Measurements from ENCODE around the gene ELP1. TPM values are rescaled to one million over a fixed set of nuclear protein-coding genes. Genes with fewer than 3 reads are reported as not detected.
"Not testable (repeated sequence)": the region's sequence is repeated elsewhere in the genome, so short reads cannot be mapped to it uniquely, and the experiment has no call there.

The ELP1 gene
- total RNA-seq, 5 donors from 2014 or later (not counting 1 experiment from before 2014, with no cell fraction given) = 23.1 to 34.5 (median 25.0) TPM

DNA sequence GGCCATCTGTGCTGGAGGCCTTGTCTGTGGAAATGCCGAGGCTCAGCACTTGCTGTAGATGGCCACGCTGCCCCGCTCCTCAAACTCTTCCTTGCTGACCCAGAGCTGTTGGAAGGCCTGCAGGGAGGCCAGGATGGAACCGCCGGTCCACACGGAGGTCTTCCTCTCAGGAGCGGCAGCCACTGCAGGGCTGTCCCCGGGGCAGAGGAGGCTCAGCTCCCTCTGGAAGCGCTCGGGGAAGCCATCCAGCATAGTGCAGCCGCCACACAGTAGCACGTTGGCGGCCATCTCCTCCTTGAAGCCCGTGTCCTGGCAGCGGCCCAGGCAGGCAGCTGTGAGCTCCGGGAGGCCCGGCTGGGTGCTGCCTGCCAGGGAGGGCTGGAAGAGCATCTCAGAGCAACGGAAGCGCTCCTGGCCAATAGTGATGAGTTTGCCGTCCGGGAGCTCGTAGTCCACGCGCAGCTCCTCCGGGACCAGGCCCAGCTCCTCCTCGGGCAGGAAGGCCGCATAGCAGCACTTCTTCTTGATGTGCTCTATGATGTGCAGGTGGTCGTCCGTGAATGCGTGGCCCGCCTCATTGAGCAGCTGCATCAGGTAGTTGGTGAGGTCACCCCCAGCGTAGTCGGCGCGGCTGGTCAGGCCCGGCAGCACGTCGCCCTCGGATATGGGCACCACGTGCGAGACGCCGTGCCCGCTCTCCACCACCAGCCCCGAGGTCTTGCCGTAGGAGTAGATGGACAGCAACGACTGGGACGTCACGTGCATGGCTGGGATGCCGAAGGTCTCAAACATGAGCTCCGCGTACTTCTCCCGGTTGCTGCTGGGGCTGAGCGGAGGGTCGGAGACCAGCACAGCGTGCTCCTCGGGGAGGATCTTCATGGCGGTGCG is 79.0 kb downstream of the ELP1 start:
- no peaks in the 10 kb centered on the region for H3K4me1 ChIP-seq (ENCODE audit: control insufficient read depth in 1 of 2, extremely low read depth in 1 of 2, insufficient read depth in 2 of 2, low read length in 2 of 2)
- peaks cover 0 to 5% (median 0%) of the 10 kb centered on the region in 3 donors for H3K9me3 Mint-ChIP-seq
- CTCF ChIA-PET = interaction anchor here in 1 of 2 donors (0.6 kb wide), 1 partner anchor 28 kb away, joined by 5 read pairs; no protein-coding TSS in a partner anchor
- no peak overlapping the region for H3K4me3 Mint-ChIP-seq
- no peaks in the 10 kb centered on the region for H3K36me3 ChIP-seq (ENCODE audit: control insufficient read depth in 2 of 2, extremely low read depth in 1 of 2, insufficient read depth in 1 of 2, low read length in 1 of 2)
- peaks cover 0 to 6% of the 10 kb centered on the region in 2 donors for H3K27me3 Mint-ChIP-seq
- no peak overlapping the region for H3K27ac ChIP-seq (ENCODE audit: low read length)
- H3K27me3 ChIP-seq (replicated peaks in 1 of 2; ENCODE audit: control insufficient read depth in 2 of 2, extremely low read depth in 1 of 2, insufficient read depth in 2 of 2, low read length in 1 of 2) = peaks cover 0 to 5% of the 10 kb centered on the region in 2 experiments
- H3K4me1 Mint-ChIP-seq = no peaks in the 10 kb centered on the region
- no peak for ATAC-seq (replicated peaks in 1 of 4)
- DNase-seq = no peak
- no peaks in the 10 kb centered on the region for H3K36me3 Mint-ChIP-seq
- 96% methylated on average over 59 of the region's 59 CpGs for WGBS (ENCODE audit: insufficient coverage)
- H3K9me3 ChIP-seq = no peaks in the 10 kb centered on the region
- no peak overlapping the region for H3K27ac Mint-ChIP-seq
- POLR2A ChIA-PET = no interaction called here
- no peak overlapping the region for H3K4me3 ChIP-seq (ENCODE audit: control insufficient read depth in 1 of 2, extremely low read depth in 1 of 2, low read length in 1 of 2)

GRCh38 chr9:108854094-108854493 is 79.8 kb downstream of the ELP1 start:
- ChIA-PET CTCF (no interaction called here), POLR2A (no interaction called here)
- peaks cover 0 to 5% of the 10 kb centered on the region in 2 experiments for H3K27me3 ChIP-seq (replicated peaks in 1 of 2; ENCODE audit: control insufficient read depth in 2 of 2, extremely low read depth in 1 of 2, insufficient read depth in 2 of 2, low read length in 1 of 2)
- Mint-ChIP-seq H3K9me3 (no peaks in the 10 kb centered on the region), H3K4me1 (no peaks in the 10 kb centered on the region), H3K4me3 (no peak overlapping the region), H3K27ac (no peak overlapping the region), H3K27me3 (peaks cover 0 to 6% of the 10 kb centered on the region in 2 donors), H3K36me3 (no peaks in the 10 kb centered on the region)
- no peaks in the 10 kb centered on the region for H3K4me1 ChIP-seq (ENCODE audit: control insufficient read depth in 1 of 2, extremely low read depth in 1 of 2, insufficient read depth in 2 of 2, low read length in 2 of 2)
- no CpG with 5 or more reads among the region's 3 CpGs for WGBS (ENCODE audit: insufficient coverage)
- no peak overlapping the region for H3K4me3 ChIP-seq (ENCODE audit: control insufficient read depth in 1 of 2, extremely low read depth in 1 of 2, low read length in 1 of 2)
- no peak overlapping the region for H3K27ac ChIP-seq (ENCODE audit: low read length)
- ATAC-seq (replicated peaks in 1 of 4) (no peak), DNase-seq (no peak)
- no peaks in the 10 kb centered on the region for H3K9me3 ChIP-seq
- no peaks in the 10 kb centered on the region for H3K36me3 ChIP-seq (ENCODE audit: control insufficient read depth in 2 of 2, extremely low read depth in 1 of 2, insufficient read depth in 1 of 2, low read length in 1 of 2)

GRCh38 chr9:108852079-108852478 is 81.8 kb downstream of the ELP1 start:
- no peak overlapping the region for H3K4me3 ChIP-seq (ENCODE audit: control insufficient read depth in 1 of 2, extremely low read depth in 1 of 2, low read length in 1 of 2)
- peaks cover 0 to 6% of the 10 kb centered on the region in 2 donors for H3K27me3 Mint-ChIP-seq
- 17% methylated on average over 1 of the region's 1 CpG for WGBS (ENCODE audit: insufficient coverage)
- H3K36me3 Mint-ChIP-seq = no peaks in the 10 kb centered on the region
- no peak overlapping the region for H3K27ac Mint-ChIP-seq
- no peaks in the 10 kb centered on the region for H3K4me1 Mint-ChIP-seq
- H3K4me3 Mint-ChIP-seq = no peak overlapping the region
- DNase-seq (no peak), ATAC-seq (replicated peaks in 1 of 4) (no peak)
- no peaks in the 10 kb centered on the region for H3K9me3 ChIP-seq
- no peaks in the 10 kb centered on the region for H3K36me3 ChIP-seq (ENCODE audit: control insufficient read depth in 2 of 2, extremely low read depth in 1 of 2, insufficient read depth in 1 of 2, low read length in 1 of 2)
- no peaks in the 10 kb centered on the region for H3K9me3 Mint-ChIP-seq
- peaks cover 0 to 7% of the 10 kb centered on the region in 2 experiments for H3K27me3 ChIP-seq (replicated peaks in 1 of 2; ENCODE audit: control insufficient read depth in 2 of 2, extremely low read depth in 1 of 2, insufficient read depth in 2 of 2, low read length in 1 of 2)
- ChIA-PET POLR2A (no interaction called here), CTCF (no interaction called here)
- H3K27ac ChIP-seq (ENCODE audit: low read length) = no peak overlapping the region
- H3K4me1 ChIP-seq (ENCODE audit: control insufficient read depth in 1 of 2, extremely low read depth in 1 of 2, insufficient read depth in 2 of 2, low read length in 2 of 2) = no peaks in the 10 kb centered on the region

- ChIA-PET POLR2A (no interaction called here), CTCF (no interaction called here)
- Mint-ChIP-seq H3K4me3 (no peak overlapping the region), H3K27me3 (peaks cover 0 to 6% of the 10 kb centered on the region in 2 donors), H3K27ac (no peak overlapping the region), H3K9me3 (no peaks in the 10 kb centered on the region), H3K36me3 (no peaks in the 10 kb centered on the region), H3K4me1 (no peaks in the 10 kb centered on the region)
- DNase-seq (no peak), ATAC-seq (replicated peaks in 1 of 4) (no peak)
- no peaks in the 10 kb centered on the region for H3K36me3 ChIP-seq (ENCODE audit: control insufficient read depth in 2 of 2, extremely low read depth in 1 of 2, insufficient read depth in 1 of 2, low read length in 1 of 2)
- no peak overlapping the region for H3K4me3 ChIP-seq (ENCODE audit: control insufficient read depth in 1 of 2, extremely low read depth in 1 of 2, low read length in 1 of 2)
- no peaks in the 10 kb centered on the region for H3K9me3 ChIP-seq
- no peak overlapping the region for H3K27ac ChIP-seq (ENCODE audit: low read length)
- 81% methylated on average over 2 of the region's 3 CpGs for WGBS (ENCODE audit: insufficient coverage)
- no peaks in the 10 kb centered on the region for H3K4me1 ChIP-seq (ENCODE audit: control insufficient read depth in 1 of 2, extremely low read depth in 1 of 2, insufficient read depth in 2 of 2, low read length in 2 of 2)
- peaks cover 0 to 7% of the 10 kb centered on the region in 2 experiments for H3K27me3 ChIP-seq (replicated peaks in 1 of 2; ENCODE audit: control insufficient read depth in 2 of 2, extremely low read depth in 1 of 2, insufficient read depth in 2 of 2, low read length in 1 of 2)
Observed at GRCh38 chr9:108851138-108851537, 82.8 kb downstream of the ELP1 start.

DNA sequence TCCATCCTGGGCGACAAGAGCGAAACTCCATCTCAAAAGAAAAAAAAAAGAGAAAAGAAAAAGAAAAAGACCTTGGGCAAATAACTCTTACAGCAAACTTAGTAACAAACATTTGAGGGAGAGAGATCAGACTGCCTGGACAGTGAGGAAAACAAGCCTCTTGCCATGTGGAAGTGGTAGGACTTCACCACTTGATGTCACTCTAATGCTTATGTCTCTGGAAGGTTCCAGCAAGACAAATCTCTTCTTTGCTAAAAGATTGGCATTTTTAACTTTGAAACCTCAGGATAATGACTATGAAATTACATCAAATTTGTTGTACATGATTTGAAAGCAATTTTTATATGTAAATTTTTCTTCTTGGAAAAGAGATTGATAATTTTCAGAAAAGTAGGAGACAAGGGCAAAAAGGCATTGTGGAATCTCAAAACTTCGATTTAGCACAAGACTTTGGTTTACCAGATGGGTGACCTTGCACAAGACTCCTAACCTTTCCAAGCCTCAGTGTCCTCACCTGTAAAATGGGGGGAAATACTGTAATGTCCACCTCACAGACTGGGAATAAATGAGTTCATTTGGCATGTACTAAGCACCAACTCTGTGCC is 83.5 kb downstream of the ELP1 start:
- DNase-seq = no peak
- Histone ChIP-seq H3K36me3 (ENCODE audit: control insufficient read depth in 2 of 2, extremely low read depth in 1 of 2, insufficient read depth in 1 of 2, low read length in 1 of 2) (no peaks in the 10 kb centered on the region), H3K9me3 (no peaks in the 10 kb centered on the region), H3K4me1 (ENCODE audit: control insufficient read depth in 1 of 2, extremely low read depth in 1 of 2, insufficient read depth in 2 of 2, low read length in 2 of 2) (no peaks in the 10 kb centered on the region), H3K27ac (ENCODE audit: low read length) (no peak overlapping the region), H3K27me3 (replicated peaks in 1 of 2; ENCODE audit: control insufficient read depth in 2 of 2, extremely low read depth in 1 of 2, insufficient read depth in 2 of 2, low read length in 1 of 2) (peaks cover 0 to 7% of the 10 kb centered on the region in 2 experiments), H3K4me3 (ENCODE audit: control insufficient read depth in 1 of 2, extremely low read depth in 1 of 2, low read length in 1 of 2) (no peak overlapping the region)
- Mint-ChIP-seq H3K9me3 (no peaks in the 10 kb centered on the region), H3K4me3 (no peak overlapping the region), H3K27ac (no peak overlapping the region), H3K4me1 (no peaks in the 10 kb centered on the region), H3K36me3 (no peaks in the 10 kb centered on the region), H3K27me3 (peaks cover 0 to 6% of the 10 kb centered on the region in 2 donors)
- no CpG with 5 or more reads among the region's 3 CpGs for WGBS (ENCODE audit: insufficient coverage)
- no peak for ATAC-seq (replicated peaks in 1 of 4)
- ChIA-PET CTCF (no interaction called here), POLR2A (no interaction called here)

DNA sequence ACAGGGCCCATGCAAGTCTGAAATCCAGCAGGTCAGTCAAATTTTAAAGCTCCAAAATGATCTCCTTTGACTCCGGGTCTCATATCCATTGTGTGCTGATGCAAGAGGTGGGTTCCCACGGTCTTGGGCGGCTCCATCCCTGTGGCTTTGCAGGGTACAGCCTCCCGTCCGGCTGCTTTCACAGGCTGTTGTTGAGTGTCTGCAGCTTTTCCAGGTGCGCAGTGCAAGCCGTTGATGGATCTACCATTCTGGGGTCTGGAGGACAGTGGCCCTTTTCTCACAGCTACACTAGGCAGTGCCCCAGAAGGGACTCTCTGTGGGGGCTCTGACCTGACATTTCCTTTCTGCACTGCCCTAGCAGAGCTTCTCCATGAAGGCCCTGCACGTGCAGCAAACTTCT is 85.6 kb downstream of the ELP1 start:
- H3K9me3 Mint-ChIP-seq; H3K27ac ChIP-seq (ENCODE audit: low read length); H3K9me3 ChIP-seq; H3K27me3 ChIP-seq (replicated peaks in 1 of 2; ENCODE audit: control insufficient read depth in 2 of 2, extremely low read depth in 1 of 2, insufficient read depth in 2 of 2, low read length in 1 of 2); H3K4me1 ChIP-seq (ENCODE audit: control insufficient read depth in 1 of 2, extremely low read depth in 1 of 2, insufficient read depth in 2 of 2, low read length in 2 of 2); CTCF ChIA-PET; H3K36me3 Mint-ChIP-seq; H3K27me3 Mint-ChIP-seq; H3K36me3 ChIP-seq (ENCODE audit: control insufficient read depth in 2 of 2, extremely low read depth in 1 of 2, insufficient read depth in 1 of 2, low read length in 1 of 2); POLR2A ChIA-PET; ATAC-seq (replicated peaks in 1 of 4); H3K4me3 ChIP-seq (ENCODE audit: control insufficient read depth in 1 of 2, extremely low read depth in 1 of 2, low read length in 1 of 2); H3K27ac Mint-ChIP-seq; DNase-seq; H3K4me3 Mint-ChIP-seq; H3K4me1 Mint-ChIP-seq: not testable (repeated sequence)
- WGBS (ENCODE audit: insufficient coverage) = 87% methylated on average over 6 of the region's 8 CpGs

Measured in T-cell (primary cell).